GM18907 (cell line): Measurements from ENCODE around the gene C19orf81.

Experiments
- ATAC-seq: cut with Tn5 transposase; IDR thresholded peaks from one replicate; pipeline ENCODE4 v1.9.1; 2021; ENCODE audit warnings: mild to moderate bottlenecking, moderate library complexity; ENCODE audit not compliant: unreplicated experiment

The C19orf81 gene

DNA sequence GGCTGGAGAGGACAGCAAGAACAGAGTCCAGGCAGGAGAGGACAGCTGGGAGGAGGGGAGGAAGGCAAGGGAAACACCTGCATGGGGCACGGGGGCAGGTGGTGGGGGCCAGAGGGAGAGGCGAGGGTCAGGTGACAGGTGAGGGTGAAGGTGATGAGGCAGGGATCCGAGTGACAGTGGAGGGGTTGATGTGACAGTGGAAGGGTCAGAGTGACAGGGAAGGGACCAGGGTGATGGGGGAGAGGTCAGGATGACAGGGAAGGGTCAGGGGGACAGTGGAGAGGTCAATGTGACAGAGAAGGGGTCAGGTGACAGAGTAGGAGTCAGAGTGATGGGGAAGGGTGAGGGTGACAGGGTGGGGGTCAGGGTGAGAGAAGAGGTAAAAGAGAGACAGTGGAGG is 29.1 kb downstream of the C19orf81 start:
- no peak for ATAC-seq

GRCh38 chr19:50679177-50680125 is 30.2 kb downstream of the C19orf81 start:
- peak; percentile 82 for ATAC-seq

- ATAC-seq, result no peak
Observed at GRCh38 chr19:50686310-50687032, 37.2 kb downstream of the C19orf81 start.

DNA sequence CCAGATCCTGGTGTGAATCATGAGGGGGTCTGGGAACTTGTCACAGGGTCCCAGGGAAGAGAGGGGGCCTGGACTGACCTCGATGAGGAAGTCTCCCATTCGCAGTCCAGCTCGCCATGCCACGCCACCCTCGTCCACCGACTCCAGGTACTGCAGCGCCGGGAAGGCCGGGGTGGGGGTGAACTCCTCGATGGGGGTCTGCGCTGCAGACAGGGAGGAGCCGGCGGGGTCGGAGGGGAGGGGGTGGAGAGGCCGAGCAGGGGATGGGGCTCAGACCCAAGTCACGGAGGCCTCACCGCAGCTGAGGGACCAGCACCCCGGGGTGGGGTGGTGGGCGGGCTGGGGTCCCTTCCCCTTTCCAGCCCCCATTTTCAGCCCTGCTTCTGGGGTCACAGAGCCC is 39.5 kb downstream of the C19orf81 start:
- no peak for ATAC-seq

DNA sequence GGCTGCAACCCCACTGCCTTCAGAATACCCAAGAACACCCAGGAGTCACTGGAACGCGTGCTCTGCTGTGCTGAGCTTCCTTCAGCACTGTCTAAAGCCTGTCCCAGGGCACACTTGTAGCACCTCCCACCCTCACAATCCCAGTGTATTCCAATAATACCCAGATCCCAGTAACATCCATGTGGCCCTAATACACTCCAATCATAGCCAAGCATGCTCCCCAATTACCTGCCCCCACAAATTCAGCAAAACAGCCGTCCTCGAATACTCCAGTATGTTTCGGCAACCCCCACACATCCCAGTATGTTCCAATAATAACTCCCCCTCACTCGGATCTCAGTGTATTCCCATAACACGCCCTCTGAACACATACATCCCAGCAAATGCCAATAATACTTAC is 41.2 kb downstream of the C19orf81 start:
- no peak for ATAC-seq

- ATAC-seq, result no peak
Observed at GRCh38 chr19:50693064-50693975, 44.1 kb downstream of the C19orf81 start.

DNA sequence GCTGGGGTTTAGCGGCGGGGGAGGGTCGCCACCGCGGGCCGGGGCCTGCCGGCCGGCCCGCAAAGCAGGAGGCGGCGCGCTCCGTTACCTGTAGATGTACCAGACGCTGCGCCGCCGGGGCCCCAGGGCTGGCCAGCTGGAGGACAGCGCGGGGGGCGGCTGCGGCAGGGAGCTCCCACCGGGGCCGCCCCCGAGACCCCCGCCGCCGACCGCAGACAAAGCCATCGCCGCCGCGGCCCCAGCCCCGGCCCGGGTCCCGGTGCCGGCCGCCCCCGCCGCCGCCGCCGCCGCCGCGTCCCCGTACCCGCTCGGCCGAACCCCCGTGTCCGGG is 45.5 kb downstream of the C19orf81 start:
- no peak for ATAC-seq

- no peak for ATAC-seq
Observed at GRCh38 chr19:50695251-50696093, 46.2 kb downstream of the C19orf81 start.

GRCh38 chr19:50696094-50696483 is 46.8 kb downstream of the C19orf81 start:
- no peak for ATAC-seq

DNA sequence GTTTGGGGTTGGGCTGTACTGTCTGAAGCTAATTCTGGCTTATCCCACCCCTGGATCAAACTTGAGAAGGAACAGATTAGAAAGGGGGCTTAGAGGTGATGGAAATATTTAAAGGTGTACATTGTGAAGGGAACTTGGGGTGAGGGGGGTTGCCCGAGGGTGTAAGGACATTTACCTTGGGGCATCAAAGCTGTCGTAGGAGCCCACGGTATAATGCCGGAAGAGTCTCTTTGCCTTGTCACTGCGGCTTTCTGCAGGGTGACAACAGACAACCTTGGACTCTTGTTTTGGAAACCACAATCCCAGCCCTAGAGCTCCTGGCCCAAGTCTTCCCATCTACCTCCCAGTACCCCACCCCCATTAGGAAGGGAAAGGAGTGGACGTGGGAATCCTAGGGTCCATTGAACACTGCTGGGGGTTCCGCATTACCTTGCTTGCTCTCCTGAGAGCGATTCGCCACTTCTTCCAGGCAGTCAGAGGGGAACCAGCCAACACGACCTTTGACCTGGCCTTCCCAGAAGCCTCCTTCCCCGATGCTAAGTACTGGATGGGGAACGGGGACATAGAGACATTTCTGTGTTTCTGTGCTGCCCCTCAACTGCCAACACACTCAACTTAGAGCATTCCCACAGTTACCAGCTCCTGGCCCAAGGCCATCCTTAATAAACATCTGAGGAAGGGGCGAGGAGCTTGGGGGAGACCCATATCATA is 48.3 kb downstream of the C19orf81 start:
- no peak for ATAC-seq

- ATAC-seq, result no peak
Observed at GRCh38 chr19:50701367-50701985, 52.2 kb downstream of the C19orf81 start.

DNA sequence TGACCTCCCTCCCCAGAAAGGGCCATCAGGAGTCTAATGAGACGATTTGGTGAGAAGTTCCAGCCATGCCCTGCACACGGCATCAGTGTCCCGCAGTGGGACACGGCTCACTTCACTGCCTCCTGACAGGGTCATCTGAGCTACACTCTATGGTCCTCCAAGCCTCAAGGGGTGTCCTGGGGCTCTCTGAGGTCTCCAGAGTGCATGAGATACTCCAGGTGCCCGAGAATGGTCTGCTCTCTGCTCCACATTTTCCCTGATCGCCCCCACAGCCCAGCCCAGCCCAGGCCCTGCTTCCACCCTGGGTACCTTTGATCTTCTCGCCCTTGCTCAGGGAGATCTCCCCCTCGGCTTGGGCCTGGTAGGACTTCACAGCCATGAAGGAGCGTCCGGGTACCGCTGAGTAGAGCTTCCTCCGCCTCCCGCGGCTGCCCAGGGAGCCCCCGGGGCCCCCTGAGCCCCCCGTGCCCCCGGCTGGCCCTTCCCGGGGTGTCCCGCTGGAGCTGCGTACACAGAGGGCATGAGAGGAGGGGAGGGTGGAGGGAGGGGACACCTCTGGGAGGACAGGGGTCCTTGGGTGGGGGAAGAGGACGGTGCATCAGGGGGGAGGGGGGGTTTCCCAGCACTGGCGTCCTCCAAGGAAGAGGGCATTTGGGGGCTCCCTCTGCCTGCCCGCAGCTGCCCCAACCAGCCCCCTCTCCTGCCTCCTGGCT is 53.1 kb downstream of the C19orf81 start:
- no peak for ATAC-seq

DNA sequence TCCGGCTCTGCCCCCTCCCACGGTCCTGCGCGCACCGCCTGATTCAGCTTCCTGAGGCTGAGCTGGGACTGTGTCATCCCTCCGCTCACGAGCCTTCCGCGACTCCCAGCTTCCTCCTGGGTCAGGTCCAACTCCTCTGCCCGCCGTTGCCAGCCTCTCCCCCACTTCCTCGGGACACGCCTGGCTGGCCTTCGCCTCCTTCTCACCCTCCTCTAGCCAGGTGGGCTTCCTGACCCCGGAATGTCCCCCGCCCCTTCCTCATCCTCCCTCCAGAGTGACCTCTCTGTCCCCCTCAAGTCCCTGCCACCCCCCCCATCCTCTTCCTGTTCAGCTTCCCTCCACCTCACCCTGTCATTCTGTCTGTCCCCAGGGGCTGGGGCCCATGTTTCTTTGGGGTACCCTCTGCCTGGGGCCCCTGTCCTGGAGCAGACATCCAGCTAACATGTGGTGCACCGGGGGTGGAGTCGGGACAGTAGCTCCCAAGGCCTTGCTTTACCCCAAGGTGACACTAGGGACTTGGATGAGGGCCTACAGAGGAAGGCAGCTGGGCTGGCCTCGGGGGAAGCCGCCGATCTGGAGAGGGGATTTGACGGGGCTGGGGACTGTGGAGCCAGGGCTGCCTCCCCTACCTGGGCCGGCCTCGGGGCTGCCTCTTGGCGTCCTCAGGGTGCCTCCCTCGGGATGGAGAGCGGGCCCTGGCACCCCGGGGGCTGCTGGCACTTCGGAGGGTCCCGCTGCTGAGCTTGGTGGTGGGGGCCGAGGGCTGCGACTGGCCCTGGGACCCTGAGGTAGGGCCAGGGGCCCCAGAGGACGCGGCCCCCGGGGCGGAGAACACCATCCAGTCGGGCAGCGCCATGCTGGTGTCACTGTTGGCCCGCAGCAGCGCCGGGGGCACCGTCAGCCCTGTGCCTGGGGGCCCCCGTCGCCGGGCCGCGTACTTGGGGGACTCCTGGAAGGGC is 53.9 kb downstream of the C19orf81 start:
- no peak for ATAC-seq

DNA sequence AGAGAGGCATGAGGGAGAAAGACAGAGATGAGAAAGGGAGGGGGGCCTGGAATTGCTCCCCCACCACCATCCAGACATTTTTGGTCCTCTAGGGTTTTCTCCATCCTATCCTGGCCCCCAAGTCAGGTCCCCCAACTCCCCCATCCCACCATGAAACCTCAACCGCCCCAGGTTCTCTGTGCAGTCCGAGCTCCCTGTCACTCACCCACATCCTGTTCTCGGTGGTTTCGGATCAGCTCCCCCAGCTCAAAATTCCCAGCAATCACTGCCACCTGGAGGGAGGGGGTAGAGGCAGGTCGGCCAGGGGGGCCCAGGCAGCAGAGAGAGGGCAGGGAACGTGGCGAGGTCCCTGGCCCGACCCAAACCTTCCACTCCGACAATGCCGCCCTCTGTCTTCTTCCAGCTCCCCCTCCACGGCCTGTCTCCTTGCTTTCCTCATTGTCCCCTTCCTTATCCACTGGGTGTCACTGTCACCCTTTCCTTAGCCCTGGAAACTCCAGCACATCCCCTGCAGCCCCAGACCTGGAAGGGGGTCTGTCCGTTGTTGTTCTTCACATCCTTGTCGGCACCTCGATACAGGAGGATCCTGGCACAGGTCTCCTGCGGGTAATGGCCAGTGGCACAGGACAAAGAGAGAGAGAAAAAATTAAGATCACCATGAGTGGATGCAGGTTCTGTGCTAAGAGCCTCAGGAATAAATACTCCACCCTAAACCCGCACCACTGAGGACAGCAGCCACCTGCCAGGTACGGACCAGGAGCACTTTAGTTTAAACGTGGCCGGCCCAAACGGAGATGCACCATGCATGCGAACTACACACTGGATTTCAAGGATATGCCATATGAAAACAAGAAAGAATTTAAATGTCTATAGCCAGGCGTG is 54.9 kb downstream of the C19orf81 start:
- no peak for ATAC-seq

DNA sequence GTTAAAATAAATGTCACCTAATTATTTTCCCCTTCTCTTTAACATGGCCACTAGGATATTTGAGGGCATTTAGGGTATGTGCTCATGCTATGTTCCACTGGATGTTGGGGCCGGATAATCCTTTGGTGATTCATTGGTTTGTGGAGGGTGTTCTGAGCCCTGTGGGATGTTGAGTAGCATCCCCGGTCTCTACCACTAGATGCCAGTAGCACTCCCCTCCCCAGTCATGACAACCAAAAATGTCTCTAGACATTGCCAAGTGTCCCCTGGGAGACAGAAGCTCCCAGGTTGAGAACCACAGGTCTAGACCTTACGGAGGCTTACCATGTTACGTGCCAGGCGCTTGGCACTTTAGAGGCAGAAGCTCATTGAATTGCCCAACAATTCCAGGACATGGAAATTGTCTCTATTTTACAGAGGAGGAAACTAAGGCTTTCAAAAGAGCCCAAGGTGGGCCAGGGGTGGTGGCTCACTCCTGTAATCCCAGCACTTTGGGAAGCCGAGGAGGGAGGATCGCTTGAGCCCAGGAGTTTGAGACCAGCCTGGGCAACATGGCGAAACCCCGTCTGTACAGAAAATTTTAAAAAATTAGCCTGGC is 56.3 kb downstream of the C19orf81 start:
- ATAC-seq, result no peak

- no peak for ATAC-seq
Observed at GRCh38 chr19:50706387-50706786, 57.1 kb downstream of the C19orf81 start.
